GM18517 (cell line): ENCODE measurements around the gene CCDC179.

Experiments used
- ATAC-seq: cut with Tn5 transposase; IDR thresholded peaks from one replicate; pipeline ENCODE4 v1.9.1; 2021; ENCODE audit warnings: mild to moderate bottlenecking, moderate library complexity; ENCODE audit not compliant: unreplicated experiment

Gene CCDC179

GRCh38 chr11:22860241-22860640 is at the start of gene CCDC179:
TSS of gene CCDC179 (minus strand) at chr11:22860474. CDS start at chr11:22860421, 53 bp downstream.
- no peak for ATAC-seq

DNA sequence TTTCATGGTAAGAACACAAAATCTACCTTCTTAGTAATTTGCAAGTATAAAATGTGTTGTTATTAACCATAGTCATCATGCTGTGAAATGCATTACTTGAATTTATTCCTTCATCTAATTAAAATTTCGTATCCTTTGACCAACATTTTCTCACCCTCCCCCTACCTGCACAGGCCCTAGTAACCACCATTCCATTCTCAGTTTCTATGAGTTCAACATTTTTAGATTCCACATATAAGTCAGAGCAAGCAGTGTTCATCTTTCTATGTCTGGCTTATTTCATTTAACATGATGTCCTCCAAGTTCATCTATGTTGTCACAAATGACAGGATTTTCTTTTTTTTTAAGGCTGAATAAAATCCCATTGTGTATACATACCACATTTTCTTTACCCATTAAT is 43.5 kb upstream of the CCDC179 start:
- no peak for ATAC-seq

DNA sequence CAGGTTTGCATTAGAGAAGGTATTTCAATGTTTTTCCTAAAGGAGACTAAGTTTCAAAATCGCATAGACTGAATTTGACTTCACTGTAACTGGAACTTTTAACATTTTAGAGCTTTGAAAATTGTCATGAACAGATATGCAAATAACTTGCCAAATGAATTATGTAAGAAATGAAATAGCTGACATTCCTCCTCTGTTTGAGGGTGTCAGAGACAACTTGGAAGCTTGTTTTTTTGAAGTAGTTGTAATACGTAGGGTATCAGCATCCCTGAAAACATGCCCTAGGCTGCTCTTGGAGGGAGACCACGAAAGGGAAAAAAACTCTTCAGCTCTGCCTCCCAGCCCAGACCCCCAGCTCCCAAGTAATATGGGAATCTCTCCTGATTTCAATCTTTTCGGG is 41.3 kb upstream of the CCDC179 start:
- no peak for ATAC-seq

DNA sequence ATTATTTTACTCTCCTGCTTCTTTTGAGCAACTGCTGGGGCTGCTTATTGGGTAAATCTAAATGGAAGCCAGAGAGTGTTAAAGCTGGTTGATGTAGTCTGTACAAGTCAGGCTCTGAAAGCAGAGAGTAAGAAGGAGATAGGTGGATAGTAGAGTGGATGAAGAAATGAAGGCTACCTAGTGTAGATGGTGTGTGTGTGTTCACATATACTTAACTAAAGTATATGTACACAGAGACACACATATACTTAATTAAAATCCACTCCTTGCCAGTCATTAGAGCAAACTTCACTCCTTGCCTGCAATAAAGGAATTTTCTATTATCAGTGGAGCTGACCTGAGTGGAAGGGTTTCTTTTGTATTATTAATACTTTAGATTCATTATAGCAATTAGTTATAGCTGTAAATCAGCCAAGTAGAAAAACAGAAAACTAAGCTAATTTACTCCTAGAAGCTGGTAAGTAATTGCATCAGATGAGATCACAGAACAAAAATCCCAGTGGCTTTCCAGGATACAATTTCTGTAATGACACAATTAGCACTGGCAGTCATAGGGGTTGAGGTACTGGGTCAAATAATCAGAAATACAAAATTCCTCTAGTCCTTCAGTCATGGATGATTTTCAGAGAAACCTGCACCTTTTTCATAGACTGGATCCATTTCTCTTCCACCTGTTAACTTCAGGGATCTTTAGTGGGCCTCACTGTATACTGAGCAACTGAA is 40.7 kb upstream of the CCDC179 start:
- ATAC-seq = no peak

DNA sequence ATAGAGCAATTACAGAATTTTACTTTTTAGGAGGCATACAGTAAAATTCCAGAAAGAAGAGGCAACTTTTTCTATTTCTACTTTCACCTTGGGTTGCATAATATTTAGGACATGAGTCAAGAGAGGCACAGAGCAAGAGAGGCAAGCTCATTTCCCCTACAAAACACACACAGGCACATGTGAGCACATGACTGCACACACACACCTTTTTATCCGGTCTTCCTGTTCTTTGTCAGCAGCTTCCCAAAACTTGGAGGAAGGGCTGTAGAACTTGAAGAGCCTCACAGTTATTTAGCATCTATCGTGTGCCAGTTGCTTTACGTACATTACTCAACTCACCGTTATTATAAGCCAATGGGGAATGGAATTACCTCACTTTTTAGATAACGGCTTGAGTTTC is 37.8 kb upstream of the CCDC179 start:
- ATAC-seq = no peak

DNA sequence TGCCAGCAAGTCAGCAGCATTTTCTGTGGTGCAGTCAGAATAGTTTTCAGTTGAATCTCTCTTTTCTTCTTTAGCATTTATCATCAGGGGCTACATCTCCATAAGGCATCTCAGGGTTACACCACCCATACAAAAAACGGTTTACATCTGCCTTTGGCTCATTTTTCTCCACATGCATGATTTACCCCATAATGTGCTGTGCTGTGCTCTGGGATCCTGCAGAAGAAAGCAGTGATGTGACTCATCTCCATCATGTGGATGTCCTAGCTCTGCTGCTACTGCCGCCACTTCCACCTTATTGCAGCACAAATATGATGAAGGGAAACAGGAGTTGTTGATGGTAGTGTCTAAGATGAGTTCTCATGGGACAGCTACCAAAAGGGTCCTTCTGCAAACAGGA is 30.0 kb upstream of the CCDC179 start:
- ATAC-seq = no peak

DNA sequence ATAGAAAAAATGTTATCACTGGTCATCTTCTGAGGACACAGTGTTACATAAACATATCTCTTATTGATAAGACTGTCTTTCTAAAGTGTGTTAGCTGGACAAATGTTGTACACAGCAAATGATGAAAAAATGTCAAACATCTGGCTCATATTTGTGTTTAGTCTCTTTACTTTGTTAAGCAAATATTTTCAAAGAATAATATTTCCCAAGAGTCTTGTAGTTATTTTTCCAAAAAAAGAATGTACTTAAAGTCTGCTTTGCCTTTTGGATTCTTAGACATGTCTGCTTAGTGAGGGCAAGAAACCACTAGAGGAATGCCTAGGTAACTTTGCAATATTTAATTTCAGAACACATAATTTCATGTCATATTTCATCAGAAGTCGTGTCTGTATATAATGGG is 23.9 kb upstream of the CCDC179 start:
- ATAC-seq = no peak

GRCh38 chr11:22879630-22880029 is 19.4 kb upstream of the CCDC179 start:
- ATAC-seq = no peak

DNA sequence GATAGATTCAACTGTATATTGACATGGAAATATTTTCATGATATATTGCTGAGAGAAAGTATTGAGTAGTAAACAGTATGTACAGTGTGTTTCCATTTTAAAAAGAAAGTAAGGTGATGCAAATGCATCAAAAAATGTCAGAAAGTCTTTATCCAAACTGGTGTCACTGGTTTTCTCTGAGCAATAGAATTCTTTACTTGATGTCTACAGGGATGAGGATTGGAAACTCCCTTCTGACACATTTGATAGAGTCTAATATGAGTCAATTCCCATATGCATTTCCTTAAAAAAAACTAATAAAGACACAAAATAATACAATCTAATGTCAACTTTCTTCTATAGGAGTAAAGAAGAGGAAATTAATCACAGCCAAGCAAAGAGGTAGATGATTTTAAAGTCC is 18.3 kb upstream of the CCDC179 start:
- no peak for ATAC-seq

- ATAC-seq = no peak
Observed at GRCh38 chr11:22878039-22878438, 17.8 kb upstream of the CCDC179 start.

GRCh38 chr11:22875869-22876473 is 15.7 kb upstream of the CCDC179 start:
- peak; percentile 99 for ATAC-seq

DNA sequence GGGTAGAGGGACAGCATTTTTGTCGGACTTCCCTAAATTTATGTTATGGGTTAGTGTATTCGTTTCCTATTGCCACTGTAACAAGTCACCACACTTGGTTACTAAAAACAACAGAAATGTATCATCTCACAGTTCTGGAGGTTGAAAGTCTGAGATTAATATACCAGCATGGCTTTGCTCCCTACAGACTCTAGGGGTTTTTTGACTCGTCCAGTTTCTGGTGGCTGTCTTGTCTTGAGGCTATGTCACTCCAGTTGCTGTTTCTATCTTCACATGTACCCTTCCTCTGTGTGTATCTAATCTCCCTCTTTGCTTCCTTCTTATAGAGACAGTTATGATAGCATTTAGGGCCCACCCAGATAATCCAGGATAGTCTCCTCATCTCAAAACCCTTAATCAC is 9.1 kb upstream of the CCDC179 start:
- ATAC-seq = no peak

- ATAC-seq = no peak
Observed at GRCh38 chr11:22859756-22860155, 518 bp downstream of the CCDC179 start.

- no peak for ATAC-seq
Observed at GRCh38 chr11:22851477-22851876, 8.8 kb downstream of the CCDC179 start.

- no peak for ATAC-seq
Observed at GRCh38 chr11:22846726-22847125, 13.5 kb downstream of the CCDC179 start.

DNA sequence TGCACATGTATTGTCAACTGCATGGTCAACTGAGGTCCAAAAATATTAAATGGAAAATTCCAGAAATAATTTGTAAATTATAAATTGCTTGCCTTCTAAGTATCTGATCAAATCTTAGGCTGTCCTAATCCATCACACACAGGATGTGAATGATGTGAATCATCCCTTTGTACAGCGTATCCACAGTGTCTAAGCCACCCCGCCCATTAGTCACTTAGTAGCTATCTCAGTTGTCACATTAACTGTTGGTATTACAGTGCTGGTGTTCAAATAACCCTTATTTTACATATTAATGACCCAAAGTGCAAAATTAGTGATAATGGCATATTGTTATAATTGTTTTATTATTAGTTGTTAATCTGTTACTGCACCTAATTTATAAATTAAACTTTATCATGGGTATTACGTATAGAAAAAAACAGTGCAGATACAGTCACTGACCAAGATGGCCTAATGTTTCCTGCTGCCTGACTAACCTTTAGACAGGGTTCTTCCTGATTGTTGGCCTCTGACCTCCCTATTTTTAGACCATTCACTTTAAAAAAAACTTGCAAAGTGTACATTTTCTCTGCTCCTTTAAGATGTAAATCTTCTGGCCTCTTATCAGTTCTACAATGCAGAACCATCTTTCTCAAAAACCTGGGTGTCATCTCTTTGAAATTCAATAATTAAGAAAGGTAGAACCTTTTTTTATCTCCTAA is 27.8 kb downstream of the CCDC179 start:
- ATAC-seq = no peak

- ATAC-seq = no peak
Observed at GRCh38 chr11:22830082-22830414, 30.2 kb downstream of the CCDC179 start.

- peak; percentile 95 for ATAC-seq
Observed at GRCh38 chr11:22829231-22830081, 30.8 kb downstream of the CCDC179 start, which contains the start of gene SVIP. TSS of gene SVIP (minus strand) at chr11:22829801. CDS start at chr11:22829748, 53 bp downstream.

GRCh38 chr11:22828373-22828772 is 31.9 kb downstream of the CCDC179 start:
- no peak for ATAC-seq

GRCh38 chr11:22822203-22822602 is 38.1 kb downstream of the CCDC179 start:
- ATAC-seq = no peak

DNA sequence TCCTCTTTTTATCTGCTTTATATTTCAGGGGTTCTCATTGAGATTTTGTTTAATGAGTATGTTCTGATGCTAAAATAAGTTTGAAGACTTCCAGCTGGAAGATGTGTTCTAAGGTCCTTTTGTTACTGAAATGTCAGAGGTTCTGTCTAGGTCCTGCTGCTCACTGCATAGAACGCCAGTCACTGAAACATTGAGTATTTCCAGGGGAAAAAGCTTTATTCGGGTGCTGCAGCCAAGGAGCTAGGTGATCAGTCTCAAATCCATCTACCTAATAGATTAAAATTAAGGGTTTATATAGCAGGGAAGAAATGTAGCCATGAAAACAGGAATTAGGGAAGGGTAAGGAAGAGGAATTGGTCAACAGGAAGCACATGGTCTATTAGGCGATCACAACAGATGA is 50.4 kb downstream of the CCDC179 start:
- ATAC-seq = no peak
